Large intestine (tissue), 12 donors: ENCODE results near the gene SVIL. TPM values are rescaled to one million over a fixed set of nuclear protein-coding genes. Genes with fewer than 3 reads are reported as not detected.
A peak's percentile ranks its signal among the peaks of the same experiment; 100 is the strongest.

Source experiments
- DNase-seq, 2 donors: peaks; one replicate each; pipeline versions ENCODE4 v3.0.0 to v3.0.0-alpha.2; 2013
- H3K27ac ChIP-seq: one replicate; pipeline ENCODE4 v1.5.1; 2013; ENCODE audit warnings: low read length
- H3K27me3 ChIP-seq: 2 replicates; pipeline ENCODE4 v1.6.1; 2013; ENCODE audit warnings: low read length; ENCODE audit not compliant: control insufficient read depth, insufficient read depth
- H3K36me3 ChIP-seq: 2 replicates; pipeline ENCODE4 v1.6.1; 2013; ENCODE audit warnings: low read length; ENCODE audit not compliant: control insufficient read depth, insufficient read depth
- H3K4me1 ChIP-seq: one replicate; pipeline ENCODE4 v1.6.1; 2013; ENCODE audit warnings: low read length; ENCODE audit not compliant: control insufficient read depth, insufficient read depth
- H3K4me3 ChIP-seq: one replicate; pipeline ENCODE4 v1.5.1; 2013; ENCODE audit warnings: low read length
- H3K9me3 ChIP-seq: one replicate; pipeline ENCODE4 v1.6.1; 2013; ENCODE audit warnings: mild to moderate bottlenecking, low read depth, low read length, moderate library complexity; ENCODE audit not compliant: control insufficient read depth
- WGBS: methylation state at CpG from one replicate; pipeline ENCODE4 v1.1.5; 2013; ENCODE audit warnings: low lambda C conversion rate; ENCODE audit not compliant: insufficient coverage; 5-methylcytosine and 5-hydroxymethylcytosine counted together
- long read RNA-seq, 11 donors: transcript quantifications; one replicate each; lab custom pipeline, GENCODE V29; 2026
- polyA plus RNA-seq: library from polyadenylated mRNA; unstranded; fragments of 120-200 nt; gene quantifications from one replicate; pipeline ENCODE4 v1.2.1, GENCODE V29; 2013

The SVIL gene, protein sequence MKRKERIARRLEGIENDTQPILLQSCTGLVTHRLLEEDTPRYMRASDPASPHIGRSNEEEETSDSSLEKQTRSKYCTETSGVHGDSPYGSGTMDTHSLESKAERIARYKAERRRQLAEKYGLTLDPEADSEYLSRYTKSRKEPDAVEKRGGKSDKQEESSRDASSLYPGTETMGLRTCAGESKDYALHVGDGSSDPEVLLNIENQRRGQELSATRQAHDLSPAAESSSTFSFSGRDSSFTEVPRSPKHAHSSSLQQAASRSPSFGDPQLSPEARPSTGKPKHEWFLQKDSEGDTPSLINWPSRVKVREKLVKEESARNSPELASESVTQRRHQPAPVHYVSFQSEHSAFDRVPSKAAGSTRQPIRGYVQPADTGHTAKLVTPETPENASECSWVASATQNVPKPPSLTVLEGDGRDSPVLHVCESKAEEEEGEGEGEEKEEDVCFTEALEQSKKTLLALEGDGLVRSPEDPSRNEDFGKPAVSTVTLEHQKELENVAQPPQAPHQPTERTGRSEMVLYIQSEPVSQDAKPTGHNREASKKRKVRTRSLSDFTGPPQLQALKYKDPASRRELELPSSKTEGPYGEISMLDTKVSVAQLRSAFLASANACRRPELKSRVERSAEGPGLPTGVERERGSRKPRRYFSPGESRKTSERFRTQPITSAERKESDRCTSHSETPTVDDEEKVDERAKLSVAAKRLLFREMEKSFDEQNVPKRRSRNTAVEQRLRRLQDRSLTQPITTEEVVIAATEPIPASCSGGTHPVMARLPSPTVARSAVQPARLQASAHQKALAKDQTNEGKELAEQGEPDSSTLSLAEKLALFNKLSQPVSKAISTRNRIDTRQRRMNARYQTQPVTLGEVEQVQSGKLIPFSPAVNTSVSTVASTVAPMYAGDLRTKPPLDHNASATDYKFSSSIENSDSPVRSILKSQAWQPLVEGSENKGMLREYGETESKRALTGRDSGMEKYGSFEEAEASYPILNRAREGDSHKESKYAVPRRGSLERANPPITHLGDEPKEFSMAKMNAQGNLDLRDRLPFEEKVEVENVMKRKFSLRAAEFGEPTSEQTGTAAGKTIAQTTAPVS (N-terminal part only)
- 42.2 TPM for polyA plus RNA-seq
- long read RNA-seq, donor 1: 0 reads
- long read RNA-seq, donor 2, partial matches to known transcripts: 0 of 13 reads
- long read RNA-seq, donor 2, other reads (novel, unspliced or antisense): 13 of 13 reads
- long read RNA-seq, donor 3: 0 reads
- long read RNA-seq, donor 4: 0 reads
- long read RNA-seq, donor 5: 0 reads
- long read RNA-seq, donor 6: 0 reads
- long read RNA-seq, donor 7: 0 reads
- long read RNA-seq, donor 8: 0 reads
- long read RNA-seq, donor 9: 0 reads
- long read RNA-seq, donor 10, partial matches to known transcripts: 23 of 39 reads
- long read RNA-seq, donor 10, other reads (novel, unspliced or antisense): 16 of 39 reads
- long read RNA-seq, donor 11: 0 reads

- 25% methylated on average over 3 of the region's 10 CpGs for WGBS
- H3K4me3 ChIP-seq: peak within 1 kb of the TSS; percentile 16
- H3K4me1 ChIP-seq: peaks cover 32% of the 10 kb centered on the region
- H3K27me3 ChIP-seq: no peaks in the 10 kb centered on the region
- H3K9me3 ChIP-seq: no peaks in the 10 kb centered on the region
- peak within 1 kb of the TSS; percentile 36 for H3K27ac ChIP-seq
- DNase-seq: peak; percentile 61 to 72
- H3K36me3 ChIP-seq: no peaks in the 10 kb centered on the region
Observed at GRCh38 chr10:29634764-29635625, at the start of gene SVIL. Gene SVIL, minus strand, starts transcription at chr10:29634971. Its CDS starts 79,913 bp downstream, at chr10:29555058.

GRCh38 chr10:29681676-29682448 lies 47.1 kb upstream of the SVIL start:
- no peak for DNase-seq
- H3K36me3 ChIP-seq: peaks cover 32% of the 10 kb centered on the region
- H3K9me3 ChIP-seq: no peaks in the 10 kb centered on the region
- H3K27me3 ChIP-seq: no peaks in the 10 kb centered on the region
- H3K4me3 ChIP-seq: no peak overlapping the region
- no CpG with 5 or more reads among the region's 9 CpGs for WGBS
- no peak overlapping the region for H3K27ac ChIP-seq
- H3K4me1 ChIP-seq: no peaks in the 10 kb centered on the region

GRCh38 chr10:29680091-29680490 lies 45.3 kb upstream of the SVIL start:
- H3K4me3 ChIP-seq: no peak overlapping the region
- H3K27ac ChIP-seq: no peak overlapping the region
- no peaks in the 10 kb centered on the region for H3K4me1 ChIP-seq
- peaks cover 30% of the 10 kb centered on the region for H3K36me3 ChIP-seq
- H3K9me3 ChIP-seq: peaks cover 7% of the 10 kb centered on the region
- no peak for DNase-seq
- H3K27me3 ChIP-seq: no peaks in the 10 kb centered on the region
- no CpG with 5 or more reads among the region's 6 CpGs for WGBS

DNA sequence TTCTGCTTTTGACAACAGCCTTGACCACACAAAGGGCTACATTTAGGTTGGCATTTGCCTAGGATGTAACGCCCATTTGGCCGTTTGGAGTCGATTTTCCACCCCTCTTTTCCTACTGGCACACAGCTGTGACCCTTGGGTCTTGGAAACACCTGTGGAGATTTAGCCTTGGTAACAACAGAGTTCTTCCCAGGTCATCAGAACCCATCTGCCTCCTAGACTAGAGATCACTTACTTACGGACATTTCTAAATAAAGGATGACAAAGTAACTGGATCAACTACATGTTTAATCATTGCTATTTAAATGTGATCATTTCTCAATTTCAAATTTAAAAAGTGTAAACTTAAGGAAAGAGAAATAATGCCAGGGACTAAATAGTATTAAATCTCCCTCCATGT lies 42.0 kb upstream of the SVIL start:
- 94% methylated on average over 3 of the region's 4 CpGs for WGBS
- H3K4me3 ChIP-seq: no peak overlapping the region
- H3K27me3 ChIP-seq: no peaks in the 10 kb centered on the region
- H3K36me3 ChIP-seq: peaks cover 21% of the 10 kb centered on the region
- H3K4me1 ChIP-seq: no peaks in the 10 kb centered on the region
- peaks cover 10% of the 10 kb centered on the region for H3K9me3 ChIP-seq
- no peak for DNase-seq
- no peak overlapping the region for H3K27ac ChIP-seq

DNA sequence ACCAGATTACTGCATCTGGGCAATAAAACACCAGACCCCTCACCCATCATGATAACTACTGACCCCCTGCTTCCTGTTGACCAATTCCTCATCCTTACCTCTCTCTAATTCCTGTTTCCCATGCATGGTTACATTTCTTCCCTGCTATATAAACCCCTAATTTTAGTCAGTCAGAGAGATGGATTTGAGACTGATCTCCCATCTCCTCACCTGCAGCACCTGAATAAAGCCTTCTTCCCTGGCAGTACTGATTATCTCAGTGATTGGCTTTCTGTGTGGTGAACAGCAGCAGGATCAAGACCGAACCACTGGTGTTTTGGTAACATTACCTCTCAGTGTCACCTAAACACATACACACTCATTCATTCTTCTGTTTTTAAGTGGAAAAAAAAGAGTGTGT lies 41.2 kb upstream of the SVIL start:
- H3K9me3 ChIP-seq: peaks cover 10% of the 10 kb centered on the region
- WGBS: no CpG with 5 or more reads among the region's 1 CpG
- no peak overlapping the region for H3K4me3 ChIP-seq
- H3K36me3 ChIP-seq: peaks cover 20% of the 10 kb centered on the region
- H3K27ac ChIP-seq: no peak overlapping the region
- H3K27me3 ChIP-seq: no peaks in the 10 kb centered on the region
- DNase-seq: no peak
- no peaks in the 10 kb centered on the region for H3K4me1 ChIP-seq

GRCh38 chr10:29671968-29672367 lies 37.2 kb upstream of the SVIL start:
- no peak overlapping the region for H3K4me3 ChIP-seq
- H3K27me3 ChIP-seq: no peaks in the 10 kb centered on the region
- H3K27ac ChIP-seq: no peak overlapping the region
- H3K9me3 ChIP-seq: peaks cover 10% of the 10 kb centered on the region
- no peaks in the 10 kb centered on the region for H3K4me1 ChIP-seq
- H3K36me3 ChIP-seq: peaks cover 12% of the 10 kb centered on the region
- WGBS: 100% methylated on average over 1 of the region's 2 CpGs
- no peak for DNase-seq

GRCh38 chr10:29671228-29671780 lies 36.5 kb upstream of the SVIL start:
- Histone ChIP-seq H3K27ac (no peak overlapping the region), H3K9me3 (peaks cover 10% of the 10 kb centered on the region), H3K4me1 (no peaks in the 10 kb centered on the region), H3K36me3 (peaks cover 12% of the 10 kb centered on the region), H3K27me3 (no peaks in the 10 kb centered on the region), H3K4me3 (no peak overlapping the region)
- WGBS: 97% methylated on average over 3 of the region's 7 CpGs
- DNase-seq: no peak

DNA sequence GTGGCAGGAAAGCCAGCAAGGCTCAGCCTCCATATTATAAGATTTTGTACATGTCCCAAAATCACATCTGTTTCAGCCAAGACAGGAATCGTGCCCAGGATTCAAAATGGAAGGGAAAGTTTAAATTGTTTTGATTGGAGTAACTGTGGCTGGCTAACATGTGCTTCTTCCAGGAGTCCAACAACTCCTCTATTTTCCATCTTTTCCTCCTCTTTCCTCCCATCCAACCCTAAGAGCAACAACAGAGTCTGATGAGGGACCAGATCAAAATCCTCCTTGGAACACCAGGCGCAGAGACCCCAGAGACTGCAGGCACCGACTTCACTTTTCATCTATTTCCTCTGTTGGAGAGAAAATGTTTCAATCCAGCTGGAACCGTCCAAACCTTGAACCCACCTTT lies 36.0 kb upstream of the SVIL start:
- H3K4me1 ChIP-seq: no peaks in the 10 kb centered on the region
- 83% methylated on average over 1 of the region's 4 CpGs for WGBS
- H3K27ac ChIP-seq: no peak overlapping the region
- peaks cover 9% of the 10 kb centered on the region for H3K9me3 ChIP-seq
- no peak for DNase-seq
- H3K36me3 ChIP-seq: peaks cover 12% of the 10 kb centered on the region
- H3K4me3 ChIP-seq: no peak overlapping the region
- no peaks in the 10 kb centered on the region for H3K27me3 ChIP-seq
